Measurements from ENCODE around the gene PPEF2.

Gene PPEF2

DNA sequence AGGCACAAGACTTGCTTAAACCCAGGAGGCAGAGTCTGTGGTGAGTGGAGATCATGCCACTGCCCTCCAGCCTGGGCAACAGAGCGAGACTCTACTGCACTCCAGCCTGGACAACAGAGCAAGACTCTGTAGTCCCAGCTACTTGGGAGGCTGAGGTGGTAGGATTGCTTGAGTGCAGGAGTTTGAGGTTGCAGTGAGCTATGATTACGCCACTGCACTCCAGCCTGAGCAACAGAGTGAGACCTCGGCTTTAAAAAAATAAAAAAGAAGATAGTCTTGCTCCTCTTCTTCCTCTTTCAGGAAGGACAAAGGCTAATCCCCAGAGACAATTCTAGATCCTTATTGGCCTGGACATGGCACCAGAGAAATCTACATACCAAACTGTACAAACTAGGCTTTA, 5.7 kb upstream of the PPEF2 start:
- H3K4me1 ChIP-seq = peaks cover 25% of the 10 kb centered on the region
- no peak overlapping the region for H3K4me3 ChIP-seq
- TF ChIP-seq Cebpa-rat (IDR thresholded peaks at IDR 0.05) = no peak
- H4K20me1 ChIP-seq = no peaks in the 10 kb centered on the region
- H3K36me3 ChIP-seq = peaks cover 20% of the 10 kb centered on the region; the same call in 1 of the 2 replicates
- no peak overlapping the region for H3K27ac ChIP-seq
- no peaks in the 10 kb centered on the region for H3K27me3 ChIP-seq
- no peak overlapping the region; the same call in 1 of the 2 replicates for H3K9ac ChIP-seq
- peak overlapping the region; percentile 44 for H3K4me2 ChIP-seq
- H3K9me3 ChIP-seq = peaks cover 20% of the 10 kb centered on the region

DNA sequence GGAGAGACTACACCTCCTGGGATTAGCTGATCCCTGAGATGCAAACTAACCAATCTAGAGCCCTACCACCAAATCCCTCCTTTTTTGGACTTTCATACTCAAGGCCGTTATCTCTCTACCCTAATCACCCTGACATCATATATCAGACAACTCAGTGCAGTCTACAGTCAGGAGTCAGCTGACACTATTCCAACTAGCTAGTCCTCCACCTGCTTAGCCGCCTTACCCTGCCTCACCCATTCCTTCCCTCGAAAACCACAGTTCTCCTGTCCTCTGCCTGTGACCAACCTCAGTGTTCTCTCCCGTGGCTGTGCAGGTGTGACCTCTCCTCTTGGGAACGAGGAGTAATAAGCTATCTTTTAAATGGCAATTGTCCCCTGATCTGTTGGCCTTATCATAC, 1.8 kb upstream of the PPEF2 start:
- Histone ChIP-seq H3K9me3 (no peaks in the 10 kb centered on the region; the same call in 1 of the 2 replicates), H3K9ac (no peak overlapping the region), H3K4me2 (peak overlapping the region; percentile 44), H3K4me1 (peaks cover 44% of the 10 kb centered on the region), H3K27ac (no peak overlapping the region), H3K27me3 (no peaks in the 10 kb centered on the region), H3K4me3 (no peak overlapping the region), H4K20me1 (no peaks in the 10 kb centered on the region), H3K36me3 (no peaks in the 10 kb centered on the region)
- TF ChIP-seq Cebpa-rat (IDR thresholded peaks at IDR 0.05) = no peak

DNA sequence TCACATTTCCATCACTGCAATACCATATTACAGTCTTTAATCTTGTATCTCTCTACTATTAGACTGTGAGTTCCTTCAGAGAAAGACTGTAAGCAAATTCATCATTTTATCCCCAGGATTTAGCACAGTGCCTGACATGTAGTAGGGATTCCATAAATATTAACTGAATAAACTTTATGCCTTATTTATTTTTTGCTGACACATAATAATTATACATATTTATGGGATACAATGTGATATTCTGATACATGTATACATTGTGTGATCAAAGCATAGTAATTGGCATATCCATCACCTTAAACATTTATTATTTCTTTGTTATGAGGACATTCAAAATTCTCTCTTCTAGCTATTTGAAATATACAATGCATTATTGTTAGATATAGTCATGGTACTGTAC, 3.7 kb downstream of the PPEF2 start:
- no peak overlapping the region for H3K9ac ChIP-seq
- no peak overlapping the region for H3K27ac ChIP-seq
- H3K36me3 ChIP-seq = no peaks in the 10 kb centered on the region
- H3K27me3 ChIP-seq = no peaks in the 10 kb centered on the region
- H3K9me3 ChIP-seq = peaks cover 11% of the 10 kb centered on the region; the same call in 1 of the 2 replicates
- TF ChIP-seq Cebpa-rat (IDR thresholded peaks at IDR 0.05) = no peak
- H3K4me3 ChIP-seq = no peak overlapping the region
- no peaks in the 10 kb centered on the region for H4K20me1 ChIP-seq
- no peak overlapping the region for H3K4me2 ChIP-seq
- peaks cover 26% of the 10 kb centered on the region for H3K4me1 ChIP-seq

DNA sequence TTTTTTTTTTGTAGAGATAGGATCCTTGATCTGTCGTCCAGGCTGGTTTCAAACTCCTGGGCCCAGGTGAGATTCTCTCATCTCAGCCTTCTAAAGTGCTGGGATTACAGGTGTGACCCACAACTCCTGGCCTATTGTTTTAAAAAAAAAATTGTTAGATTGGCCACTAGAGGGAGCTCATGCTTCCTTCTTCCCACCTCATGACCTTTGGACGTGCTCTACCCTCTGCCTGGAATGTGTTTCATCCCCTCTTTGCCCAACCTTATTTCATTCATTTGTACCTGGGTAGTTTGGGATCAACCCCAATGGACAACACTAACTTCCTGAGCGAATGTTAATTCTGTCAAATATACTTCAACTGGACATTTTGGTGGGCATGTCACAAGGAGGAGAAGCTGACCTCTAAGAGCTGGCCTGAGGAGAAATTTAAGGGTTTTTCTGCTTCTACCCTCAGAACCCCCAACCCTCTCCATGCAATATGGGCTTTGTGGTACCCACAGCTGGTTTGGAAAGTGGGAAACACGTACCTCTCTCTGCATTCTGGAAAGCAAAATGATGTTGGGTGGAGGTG, 6.4 kb downstream of the PPEF2 start:
- TF ChIP-seq Cebpa-rat (IDR thresholded peaks at IDR 0.05) = no peak
- Histone ChIP-seq H3K4me1 (peaks cover 7% of the 10 kb centered on the region), H3K27ac (no peak overlapping the region), H3K4me3 (no peak overlapping the region), H3K9me3 (peaks cover 11% of the 10 kb centered on the region; the same call in 1 of the 2 replicates), H3K4me2 (no peak overlapping the region), H3K9ac (no peak overlapping the region), H3K36me3 (no peaks in the 10 kb centered on the region), H4K20me1 (no peaks in the 10 kb centered on the region), H3K27me3 (no peaks in the 10 kb centered on the region)

DNA sequence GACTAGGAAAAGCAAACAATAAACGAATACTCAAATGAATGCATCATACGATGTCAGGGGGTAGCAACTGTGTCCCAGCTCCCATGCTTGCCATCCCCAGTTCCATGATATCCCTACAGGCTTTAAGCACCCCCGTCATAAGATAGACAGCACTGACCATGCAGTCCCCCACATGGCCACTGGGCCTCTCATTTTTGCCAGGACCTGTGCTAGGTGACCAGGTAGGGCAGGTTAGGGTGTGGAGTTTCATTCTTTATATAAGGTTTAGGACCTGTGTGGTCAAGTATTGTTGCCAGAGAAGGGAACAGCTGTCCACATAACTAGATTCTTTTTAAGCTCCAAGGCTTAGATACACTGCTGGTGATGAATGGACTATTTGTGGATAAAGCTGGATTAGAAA, 9.7 kb downstream of the PPEF2 start:
- Histone ChIP-seq H3K9ac (no peak overlapping the region), H3K9me3 (peaks cover 2% of the 10 kb centered on the region; the same call in 1 of the 2 replicates), H4K20me1 (no peaks in the 10 kb centered on the region), H3K4me1 (peaks cover 7% of the 10 kb centered on the region; the same call in 1 of the 2 replicates), H3K27ac (no peak overlapping the region), H3K4me3 (no peak overlapping the region), H3K36me3 (no peaks in the 10 kb centered on the region), H3K4me2 (no peak overlapping the region), H3K27me3 (no peaks in the 10 kb centered on the region)
- no peak for TF ChIP-seq Cebpa-rat (IDR thresholded peaks at IDR 0.05)

DNA sequence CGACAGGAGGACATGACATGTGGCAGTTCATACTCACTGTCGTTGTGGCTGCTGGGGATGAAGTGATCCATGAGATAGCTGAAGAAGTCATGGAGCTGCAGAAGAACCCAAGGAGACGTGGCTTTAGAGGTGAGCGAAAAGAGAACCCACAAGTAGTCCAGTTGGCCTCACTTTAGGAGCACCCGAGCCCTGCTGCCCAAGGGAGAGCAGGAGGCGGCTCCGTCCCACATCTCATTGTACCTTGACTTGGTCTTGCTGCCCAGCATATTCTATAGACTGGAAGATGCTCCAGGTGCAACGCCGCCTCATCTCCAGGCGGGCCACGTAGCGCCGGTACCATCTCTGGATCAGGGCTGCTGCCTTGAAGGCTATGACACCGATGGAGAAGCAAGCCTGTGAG, 10.6 kb downstream of the PPEF2 start:
- Histone ChIP-seq H3K36me3 (no peaks in the 10 kb centered on the region), H3K4me1 (peaks cover 7% of the 10 kb centered on the region; the same call in 1 of the 2 replicates), H3K4me3 (no peak overlapping the region), H3K9me3 (no peaks in the 10 kb centered on the region), H3K4me2 (no peak overlapping the region), H3K27ac (no peak overlapping the region), H3K9ac (no peak overlapping the region), H3K27me3 (no peaks in the 10 kb centered on the region), H4K20me1 (no peaks in the 10 kb centered on the region)
- TF ChIP-seq Cebpa-rat (IDR thresholded peaks at IDR 0.05) = no peak

DNA sequence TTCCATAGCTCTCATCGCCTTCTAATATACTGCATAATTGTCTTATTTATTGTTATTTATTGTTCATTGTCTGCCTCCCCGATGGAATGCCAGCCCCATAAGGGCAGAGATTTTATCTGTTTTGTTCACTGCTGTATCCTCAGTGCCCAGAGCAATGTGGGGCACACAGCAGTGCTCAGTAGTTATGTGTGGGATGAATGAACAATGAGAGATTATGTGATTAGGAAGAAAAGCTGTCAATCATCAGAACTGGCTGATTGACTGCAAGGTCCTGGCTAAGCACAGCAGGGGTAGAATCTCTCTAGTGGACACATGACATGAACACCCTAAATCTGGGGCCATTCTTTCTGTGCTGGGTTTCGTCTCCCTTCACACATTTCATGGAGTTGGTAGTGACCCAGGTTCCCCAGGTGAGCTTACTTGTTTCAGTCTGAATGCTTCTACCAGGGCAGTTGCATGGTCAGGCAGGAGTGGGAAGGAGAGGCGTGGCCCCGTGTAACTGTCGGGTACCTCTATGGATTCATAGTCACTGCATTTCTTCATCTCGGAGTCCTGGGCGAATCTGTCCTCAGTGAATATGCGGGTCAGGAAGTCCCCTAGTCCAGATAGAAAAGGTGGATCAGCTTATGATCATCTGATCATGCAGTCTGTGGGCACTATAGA, 12.6 kb downstream of the PPEF2 start:
- Histone ChIP-seq H3K4me1 (peaks cover 6% of the 10 kb centered on the region; the same call in 1 of the 2 replicates), H3K27ac (no peak overlapping the region), H4K20me1 (no peaks in the 10 kb centered on the region), H3K4me3 (no peak overlapping the region), H3K4me2 (no peak overlapping the region), H3K36me3 (no peaks in the 10 kb centered on the region), H3K9ac (no peak overlapping the region), H3K9me3 (no peaks in the 10 kb centered on the region), H3K27me3 (no peaks in the 10 kb centered on the region)
- no peak for TF ChIP-seq Cebpa-rat (IDR thresholded peaks at IDR 0.05)

DNA sequence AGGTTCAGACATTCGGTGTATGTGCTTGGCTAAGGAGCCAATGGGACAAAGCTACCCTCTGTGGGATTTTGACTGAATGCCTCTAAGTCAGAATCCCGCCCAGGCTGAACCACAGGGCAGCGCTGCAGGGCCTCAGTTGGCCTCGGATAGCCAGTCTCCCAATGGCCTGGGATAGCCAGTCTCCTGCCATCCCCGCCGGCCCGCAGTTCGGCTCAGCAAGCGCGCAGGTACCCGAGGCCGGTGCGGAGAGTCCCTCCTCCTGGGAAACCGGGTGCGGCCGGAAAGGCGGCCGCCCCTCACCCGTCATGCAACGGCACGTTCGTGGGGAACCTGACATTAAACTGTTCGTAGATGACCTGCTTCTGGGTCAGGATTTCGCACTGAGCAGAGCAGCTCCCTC, 16.1 kb downstream of the PPEF2 start:
- Histone ChIP-seq H3K9me3 (no peaks in the 10 kb centered on the region), H3K4me1 (no peaks in the 10 kb centered on the region), H3K36me3 (no peaks in the 10 kb centered on the region), H3K27ac (no peak overlapping the region), H3K27me3 (no peaks in the 10 kb centered on the region), H3K4me3 (no peak overlapping the region), H4K20me1 (no peaks in the 10 kb centered on the region), H3K4me2 (no peak overlapping the region), H3K9ac (no peak overlapping the region)
- TF ChIP-seq Cebpa-rat (IDR thresholded peaks at IDR 0.05) = no peak

DNA sequence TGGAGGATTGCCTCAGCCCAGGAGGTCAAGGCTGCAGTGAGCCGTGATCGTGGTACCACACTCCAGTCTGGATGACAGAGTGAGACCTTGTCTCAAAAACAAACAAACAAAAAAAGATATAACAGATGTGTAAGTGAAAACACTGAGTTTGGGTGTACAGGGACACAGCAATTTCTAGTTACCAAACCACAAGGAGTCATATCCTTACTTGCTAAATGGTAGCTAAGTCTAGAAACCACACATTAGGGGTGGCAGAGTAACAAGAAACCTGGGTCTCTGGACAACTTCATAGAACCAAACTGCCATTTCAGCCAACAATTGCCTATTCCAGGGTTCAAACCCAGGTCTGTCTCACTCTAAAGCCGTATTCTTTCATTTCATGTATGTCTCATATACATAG, 20.8 kb downstream of the PPEF2 start:
- Histone ChIP-seq H3K4me1 (no peaks in the 10 kb centered on the region), H3K9ac (no peak overlapping the region), H3K9me3 (no peaks in the 10 kb centered on the region), H3K36me3 (no peaks in the 10 kb centered on the region), H4K20me1 (no peaks in the 10 kb centered on the region), H3K4me2 (no peak overlapping the region), H3K27me3 (no peaks in the 10 kb centered on the region), H3K4me3 (no peak overlapping the region), H3K27ac (no peak overlapping the region)
- no peak for TF ChIP-seq Cebpa-rat (IDR thresholded peaks at IDR 0.05)

DNA sequence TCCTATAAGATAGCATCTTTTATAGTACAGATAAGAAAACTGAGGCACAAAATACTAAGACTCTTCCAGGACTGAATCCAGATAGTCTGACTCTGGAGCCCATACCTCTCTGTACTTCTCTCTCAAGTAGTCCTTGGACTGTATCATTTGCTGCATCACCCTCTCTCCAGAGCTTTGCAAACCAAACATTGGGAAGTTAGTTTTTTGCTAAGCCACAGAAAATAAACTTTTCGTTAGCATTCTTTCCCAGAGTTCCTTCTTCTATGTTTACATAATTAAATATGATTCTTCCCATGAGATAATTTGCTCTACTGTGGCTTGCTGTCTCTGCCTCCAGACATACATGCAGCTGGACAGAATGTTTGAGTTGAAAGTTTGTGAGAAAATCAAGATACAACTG, 22.0 kb downstream of the PPEF2 start:
- Histone ChIP-seq H3K27me3 (no peaks in the 10 kb centered on the region), H3K4me1 (no peaks in the 10 kb centered on the region), H3K36me3 (no peaks in the 10 kb centered on the region), H3K4me2 (no peak overlapping the region), H4K20me1 (no peaks in the 10 kb centered on the region), H3K27ac (no peak overlapping the region), H3K4me3 (no peak overlapping the region), H3K9ac (no peak overlapping the region), H3K9me3 (no peaks in the 10 kb centered on the region)
- TF ChIP-seq Cebpa-rat (IDR thresholded peaks at IDR 0.05) = no peak
